Measurements from ENCODE around the gene ABCC3. TPM values are rescaled to one million over a fixed set of nuclear protein-coding genes. Genes with fewer than 3 reads are reported as not detected.

ABCC3 gene
- total RNA-seq, 1 experiment from 2014 or later = 0.56 TPM

DNA sequence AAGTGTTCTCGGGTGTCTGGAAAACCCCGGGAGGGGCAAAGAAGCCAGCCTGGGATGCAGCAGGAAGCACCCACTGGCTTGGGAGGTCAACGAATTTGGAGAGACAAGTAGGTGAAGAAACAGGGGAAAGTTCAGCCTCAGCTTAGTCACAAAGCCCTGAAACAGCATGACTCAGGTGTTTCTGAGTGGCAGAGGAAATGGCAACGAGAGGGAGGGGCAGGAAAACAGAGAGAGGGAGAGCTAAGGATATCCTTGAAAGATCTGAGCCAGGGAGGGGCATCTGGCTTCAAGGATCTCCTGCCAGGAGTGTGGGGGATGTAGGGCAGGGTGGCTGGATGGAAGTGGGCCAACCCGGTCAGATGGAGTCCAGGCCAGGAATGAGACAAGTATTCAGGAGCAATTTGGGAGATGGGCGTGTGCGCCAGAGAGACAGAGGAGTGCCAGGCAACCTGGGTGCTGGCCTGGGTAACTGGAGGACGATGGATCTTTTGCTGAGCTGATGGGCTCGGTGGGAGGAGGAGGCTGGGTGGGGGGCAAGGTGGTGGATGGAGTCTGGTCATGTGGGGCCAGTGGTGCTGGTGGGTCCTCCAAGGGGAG, 27.2 kb downstream of the ABCC3 start:
- H3K9me3 ChIP-seq (ENCODE audit: low read depth, low read length, poor library complexity, severe bottlenecking) = no peaks in the 10 kb centered on the region
- H3K27me3 ChIP-seq (replicated peaks; ENCODE audit: insufficient read depth, low read depth, low read length, poor library complexity) = no peaks in the 10 kb centered on the region
- peak; percentile 43 for DNase-seq (ENCODE audit: low spot score)
- ChIA-PET POLR2A (ENCODE audit: low non-redundant PET) (interaction anchor here (0.6 kb wide), 1 partner anchor 375 kb away, joined by 3 read pairs; no protein-coding TSS in a partner anchor), CTCF (interaction anchor here (0.7 kb wide), 1 partner anchor 32 kb away, joined by 8 read pairs; no protein-coding TSS in a partner anchor)
- H3K4me3 ChIP-seq (ENCODE audit: low read depth, low read length, poor library complexity, severe bottlenecking) = no peak overlapping the region
- no peak for TF ChIP-seq CTCF (conservative IDR thresholded peaks at IDR 0.05; ENCODE audit: low read depth, low read length)
- no peak for TF ChIP-seq EZH2 (IDR thresholded peaks at IDR 0.05; ENCODE audit: borderline replicate concordance, low read depth, low read length, poor library complexity, severe bottlenecking)
- no TSS peak for BruUV-seq (replicated peaks)
- intact Hi-C loops (cut with micrococcal nuclease; ENCODE audit: unreplicated experiment) = no loop called here
- no peak overlapping the region for H3K27ac ChIP-seq (ENCODE audit: low read depth, low read length, poor library complexity, severe bottlenecking)
- H3K4me1 ChIP-seq (ENCODE audit: insufficient read depth, low read length, poor library complexity, severe bottlenecking) = peaks cover 9% of the 10 kb centered on the region
- no peaks in the 10 kb centered on the region for H3K36me3 ChIP-seq (ENCODE audit: insufficient read depth, low read length, poor library complexity, severe bottlenecking)

DNA sequence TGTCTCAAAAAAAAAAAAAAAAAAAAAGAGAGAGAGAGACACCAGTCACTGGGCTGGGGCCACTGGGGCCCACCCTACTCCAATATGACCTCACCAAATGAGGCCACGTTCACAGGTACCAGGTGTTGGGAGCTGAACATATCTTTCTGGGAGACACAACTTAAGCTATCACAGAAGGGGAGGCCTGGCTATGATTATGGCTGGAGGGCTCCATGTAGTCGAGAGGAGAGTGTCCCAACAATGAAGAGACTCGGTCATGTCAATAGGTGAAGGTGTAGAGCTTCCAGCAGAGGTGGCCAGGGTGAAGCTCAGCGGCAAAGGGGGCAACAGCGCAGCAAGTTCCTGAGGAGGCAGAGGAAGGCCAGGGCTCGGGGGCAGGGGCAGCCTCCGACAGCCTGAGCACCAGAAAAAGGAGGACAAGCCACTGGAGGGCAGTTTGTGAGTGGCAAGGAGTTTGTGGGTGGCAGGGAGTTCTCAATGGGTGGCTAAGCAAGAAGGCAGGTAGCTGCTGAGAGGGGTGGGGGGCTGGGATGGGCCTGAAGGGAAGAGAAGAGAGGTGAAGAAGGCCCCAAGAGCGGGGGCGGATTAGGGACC, 28.0 kb downstream of the ABCC3 start:
- TF ChIP-seq CTCF (conservative IDR thresholded peaks at IDR 0.05; ENCODE audit: low read depth, low read length) (no peak), EZH2 (IDR thresholded peaks at IDR 0.05; ENCODE audit: borderline replicate concordance, low read depth, low read length, poor library complexity, severe bottlenecking) (no peak)
- ChIA-PET POLR2A (ENCODE audit: low non-redundant PET) (no interaction called here), CTCF (interaction anchor here (0.7 kb wide), 2 partner anchors 32 to 53 kb away, joined by 7 to 8 read pairs; no protein-coding TSS in a partner anchor)
- BruUV-seq (replicated peaks) = no TSS peak
- Histone ChIP-seq H3K36me3 (ENCODE audit: insufficient read depth, low read length, poor library complexity, severe bottlenecking) (no peaks in the 10 kb centered on the region), H3K4me3 (ENCODE audit: low read depth, low read length, poor library complexity, severe bottlenecking) (no peak overlapping the region), H3K9me3 (ENCODE audit: low read depth, low read length, poor library complexity, severe bottlenecking) (no peaks in the 10 kb centered on the region), H3K27ac (ENCODE audit: low read depth, low read length, poor library complexity, severe bottlenecking) (no peak overlapping the region), H3K4me1 (ENCODE audit: insufficient read depth, low read length, poor library complexity, severe bottlenecking) (peaks cover 9% of the 10 kb centered on the region), H3K27me3 (replicated peaks; ENCODE audit: insufficient read depth, low read depth, low read length, poor library complexity) (no peaks in the 10 kb centered on the region)
- DNase-seq (ENCODE audit: low spot score) = no peak
- intact Hi-C loops (cut with micrococcal nuclease; ENCODE audit: unreplicated experiment) = no loop called here

GRCh38 chr17:50663812-50664374, 29.2 kb downstream of the ABCC3 start:
- TF ChIP-seq CTCF (conservative IDR thresholded peaks at IDR 0.05; ENCODE audit: low read depth, low read length) (no peak), EZH2 (IDR thresholded peaks at IDR 0.05; ENCODE audit: borderline replicate concordance, low read depth, low read length, poor library complexity, severe bottlenecking) (no peak)
- POLR2A ChIA-PET (ENCODE audit: low non-redundant PET) = no interaction called here
- Histone ChIP-seq H3K4me3 (ENCODE audit: low read depth, low read length, poor library complexity, severe bottlenecking) (no peak overlapping the region), H3K4me1 (ENCODE audit: insufficient read depth, low read length, poor library complexity, severe bottlenecking) (peaks cover 9% of the 10 kb centered on the region), H3K27me3 (replicated peaks; ENCODE audit: insufficient read depth, low read depth, low read length, poor library complexity) (no peaks in the 10 kb centered on the region), H3K36me3 (ENCODE audit: insufficient read depth, low read length, poor library complexity, severe bottlenecking) (no peaks in the 10 kb centered on the region), H3K27ac (ENCODE audit: low read depth, low read length, poor library complexity, severe bottlenecking) (no peak overlapping the region), H3K9me3 (ENCODE audit: low read depth, low read length, poor library complexity, severe bottlenecking) (no peaks in the 10 kb centered on the region)
- DNase-seq (ENCODE audit: low spot score) = no peak
- CTCF ChIA-PET = no interaction called here
- BruUV-seq (replicated peaks) = no TSS peak
- intact Hi-C loops (cut with micrococcal nuclease; ENCODE audit: unreplicated experiment) = no loop called here

Data from A673 (cell line).